HS-27A (cell line): ENCODE data around the gene AGO3.

Source experiments
- DNase-seq: peaks from one replicate; pipeline ENCODE4 v3.0.0-alpha.2; 2012; ENCODE audit warnings: low read depth, missing footprints

The AGO3 gene

DNA sequence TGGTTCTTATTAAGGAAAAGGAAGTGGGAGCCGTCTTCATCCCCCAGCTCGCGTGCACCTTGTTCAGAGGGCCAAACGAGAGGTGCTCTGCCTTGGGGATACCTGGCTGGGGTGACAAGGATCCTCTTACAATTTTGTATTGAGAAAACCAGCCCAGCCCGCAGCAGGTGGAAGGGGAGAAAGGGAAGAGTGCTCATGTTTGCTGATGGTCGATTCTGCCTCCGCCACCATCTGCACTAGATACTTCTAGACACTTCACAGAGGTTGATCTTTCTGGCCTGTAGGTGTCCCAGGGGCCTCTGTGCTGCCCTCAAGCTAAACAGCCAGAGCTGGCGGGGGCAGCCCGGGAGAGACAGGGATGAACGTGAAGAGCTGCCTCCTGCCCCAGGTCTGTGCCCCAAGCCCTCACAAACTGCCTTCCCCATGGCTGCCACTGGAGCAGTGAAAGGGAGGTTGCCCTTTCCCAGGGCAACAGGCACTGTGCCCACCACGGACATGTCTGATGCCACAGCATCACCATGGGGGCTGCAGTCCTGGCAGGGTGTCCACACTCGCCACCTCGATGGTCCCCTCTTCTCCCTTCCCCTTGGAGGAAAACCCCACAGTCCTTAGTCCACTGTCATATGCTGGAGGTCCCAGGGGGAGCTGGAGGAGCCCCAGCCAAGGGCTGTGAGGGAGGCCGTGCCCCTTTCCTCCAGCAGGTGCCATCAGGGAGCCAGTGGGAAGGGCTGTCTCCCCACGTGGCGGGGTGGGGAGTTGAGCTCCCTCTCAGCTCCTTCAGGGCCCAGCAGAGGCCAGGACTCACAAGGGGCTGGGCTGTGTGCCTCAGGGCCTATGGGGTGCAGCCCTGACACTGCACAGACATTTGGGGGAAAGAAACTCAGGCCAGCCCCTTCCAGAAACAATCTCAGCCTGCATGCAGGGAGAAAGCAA is 165.9 kb downstream of the AGO3 start:
- DNase-seq: no peak

DNA sequence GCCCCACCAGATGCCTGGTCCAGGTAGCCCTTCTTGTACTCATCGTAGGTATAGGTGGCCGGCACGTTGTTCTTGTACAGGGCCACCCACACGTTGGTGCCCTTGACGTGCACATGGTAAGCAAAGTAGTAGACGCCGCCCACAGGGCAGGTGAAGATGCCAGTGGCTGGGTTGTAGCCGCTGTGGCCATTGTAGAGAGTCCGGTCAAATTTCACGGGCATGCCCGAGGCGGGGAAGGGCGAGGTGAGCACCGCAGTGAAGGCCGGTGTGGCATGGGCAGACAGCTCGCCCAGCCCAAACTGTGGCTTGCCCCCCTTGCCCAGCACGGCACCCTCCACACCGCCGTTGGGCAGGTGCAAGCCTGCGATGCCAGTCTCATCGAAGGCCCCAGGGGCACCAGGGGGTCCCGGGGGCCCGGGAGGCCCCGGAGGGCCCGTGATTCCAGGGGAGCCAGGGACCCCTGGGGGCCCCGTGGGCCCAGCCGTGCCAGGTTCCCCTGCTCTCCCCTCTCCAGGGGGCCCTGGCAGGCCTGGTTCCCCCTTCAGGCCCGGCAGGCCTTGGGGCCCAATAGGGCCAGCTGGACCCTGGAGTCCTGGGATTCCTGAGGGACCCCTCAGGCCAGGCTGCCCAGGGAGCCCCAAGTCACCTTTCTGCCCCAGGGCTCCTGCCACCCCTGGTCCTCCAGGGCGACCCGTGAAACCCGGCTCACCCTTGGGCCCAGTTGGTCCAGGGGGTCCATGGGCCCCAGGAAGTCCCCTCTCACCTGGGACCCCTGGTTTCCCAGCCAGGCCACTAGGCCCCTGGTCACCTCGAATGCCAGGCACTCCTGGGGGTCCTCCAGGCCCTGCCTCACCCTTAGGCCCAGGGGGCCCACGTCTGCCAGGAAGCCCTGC is 167.0 kb downstream of the AGO3 start:
- no peak for DNase-seq

DNA sequence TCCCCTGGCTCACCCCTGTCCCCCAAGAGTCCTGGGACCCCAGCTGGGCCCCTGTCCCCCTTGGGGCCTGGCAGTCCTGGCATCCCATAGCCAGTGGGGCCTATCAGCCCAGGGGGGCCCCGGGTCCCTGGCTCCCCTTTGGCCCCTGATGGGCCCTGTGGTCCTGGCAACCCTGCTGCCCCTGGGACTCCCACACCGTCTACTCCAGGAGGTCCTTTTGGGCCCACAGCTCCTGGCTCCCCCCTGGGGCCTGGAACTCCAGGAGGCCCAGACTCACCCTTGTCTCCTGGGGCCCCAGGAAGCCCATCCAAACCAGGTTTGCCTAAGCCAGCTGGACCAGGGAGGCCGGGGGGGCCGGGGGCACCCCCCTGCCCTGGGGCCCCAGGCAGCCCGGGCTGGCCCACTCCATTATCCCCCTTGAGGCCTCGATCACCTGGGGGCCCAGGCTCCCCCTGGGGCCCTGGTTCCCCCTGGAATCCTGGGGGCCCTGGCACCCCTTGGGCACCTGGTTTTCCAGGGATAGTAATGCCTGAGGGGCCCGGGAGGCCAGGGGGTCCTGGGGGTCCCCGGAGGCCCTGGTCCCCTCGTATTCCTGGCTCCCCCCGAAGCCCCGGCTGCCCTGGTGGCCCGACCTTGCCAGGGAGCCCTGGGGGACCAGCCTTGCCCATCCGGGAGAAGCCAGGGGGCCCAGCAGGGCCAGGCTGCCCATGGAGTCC is 167.9 kb downstream of the AGO3 start:
- DNase-seq: no peak

DNA sequence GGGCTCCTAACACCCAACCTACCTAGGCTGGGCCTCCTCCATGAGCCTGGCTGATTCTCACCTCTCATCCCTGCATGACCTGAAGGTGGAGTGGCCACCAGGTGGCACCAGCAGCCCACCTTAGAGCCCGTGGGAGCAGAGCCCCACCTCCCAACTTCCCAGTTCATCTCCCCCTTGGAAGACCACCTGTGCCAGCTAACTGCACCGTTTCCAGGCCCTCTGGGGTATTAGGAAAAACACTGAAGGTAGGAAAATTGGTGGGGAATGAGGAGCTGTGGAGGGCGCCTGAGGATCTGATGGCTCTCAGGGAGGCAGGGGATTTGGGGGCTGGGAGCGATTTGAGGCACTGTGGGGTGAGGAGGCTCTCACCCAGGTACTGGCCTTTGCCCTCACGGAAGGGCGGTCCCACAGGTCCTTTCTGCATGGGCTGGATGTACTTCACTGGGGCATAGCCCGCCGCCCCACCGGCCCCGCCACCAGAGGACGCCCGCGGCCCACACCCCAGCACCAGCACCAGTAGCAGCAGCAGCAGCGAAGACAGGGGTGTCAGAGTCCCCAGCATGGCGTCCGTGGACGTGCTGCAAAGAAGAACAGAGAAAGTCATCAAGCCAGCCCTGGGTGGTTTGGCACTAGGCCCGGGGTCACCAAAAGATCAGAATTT is 168.9 kb downstream of the AGO3 start:
- peak; percentile 57 for DNase-seq

- no peak for DNase-seq
These were observed 169.5 kb downstream of the AGO3 start for GRCh38 chr1:36100376-36100775.

DNA sequence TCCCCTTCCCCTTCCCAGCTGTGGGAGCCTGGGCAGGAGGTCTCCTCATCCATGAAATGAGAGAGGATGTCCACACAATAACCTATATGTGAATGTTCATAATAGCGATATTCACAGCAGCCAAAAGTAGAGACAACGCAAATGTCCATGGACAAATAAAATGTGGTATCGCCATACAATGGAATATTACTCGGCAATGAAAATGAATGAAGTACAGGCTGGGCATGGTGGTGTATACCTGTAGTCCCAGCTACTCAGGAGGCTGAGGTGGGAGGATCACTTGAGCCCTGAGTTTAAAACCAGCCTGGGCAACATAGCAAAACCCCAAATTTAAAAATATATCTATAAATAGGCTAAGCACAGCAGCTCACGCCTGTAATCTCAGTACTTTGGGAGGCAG is 170.6 kb downstream of the AGO3 start:
- no peak for DNase-seq

DNA sequence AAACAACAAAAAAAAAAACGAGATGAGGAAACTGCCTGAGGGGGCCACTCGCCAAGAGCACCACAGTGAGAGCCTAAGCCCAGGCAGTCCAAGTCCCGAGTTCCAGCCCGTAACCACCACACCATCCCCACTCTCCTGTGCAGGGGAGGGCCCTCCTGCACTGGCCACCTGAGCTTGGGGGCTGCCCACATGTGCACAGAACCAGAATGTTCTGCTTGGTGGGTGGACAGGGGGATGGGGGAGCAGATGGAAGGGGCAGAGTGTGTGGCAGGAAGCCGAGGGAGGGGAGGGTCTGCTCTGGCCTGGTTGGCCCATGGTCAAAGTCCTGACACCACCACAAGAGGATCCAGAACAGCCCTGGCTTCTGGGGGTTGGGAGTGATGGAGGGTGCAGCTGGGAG is 175.4 kb downstream of the AGO3 start:
- no peak for DNase-seq

DNA sequence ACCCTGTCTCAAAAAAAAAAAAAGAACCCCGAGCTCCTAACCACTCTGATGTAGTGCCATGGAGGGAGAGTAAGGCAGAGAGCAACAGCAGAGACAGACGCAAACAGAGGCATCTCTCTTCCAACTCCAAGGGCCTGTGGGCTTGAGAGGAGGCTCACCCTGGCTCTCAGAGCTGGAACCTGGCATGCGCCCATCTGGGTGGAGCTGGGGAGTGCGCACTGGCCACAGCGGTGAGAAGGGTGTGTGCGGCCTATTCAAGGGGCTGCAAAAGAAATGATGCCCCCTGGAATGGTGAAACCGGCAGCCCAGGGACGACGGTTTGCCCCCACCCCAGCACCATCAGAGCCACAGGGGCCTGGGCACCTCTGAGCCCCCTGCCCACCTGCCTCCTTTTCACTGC is 176.5 kb downstream of the AGO3 start:
- DNase-seq: no peak

GRCh38 chr1:36108314-36108713 is 177.4 kb downstream of the AGO3 start:
- DNase-seq: no peak

DNA sequence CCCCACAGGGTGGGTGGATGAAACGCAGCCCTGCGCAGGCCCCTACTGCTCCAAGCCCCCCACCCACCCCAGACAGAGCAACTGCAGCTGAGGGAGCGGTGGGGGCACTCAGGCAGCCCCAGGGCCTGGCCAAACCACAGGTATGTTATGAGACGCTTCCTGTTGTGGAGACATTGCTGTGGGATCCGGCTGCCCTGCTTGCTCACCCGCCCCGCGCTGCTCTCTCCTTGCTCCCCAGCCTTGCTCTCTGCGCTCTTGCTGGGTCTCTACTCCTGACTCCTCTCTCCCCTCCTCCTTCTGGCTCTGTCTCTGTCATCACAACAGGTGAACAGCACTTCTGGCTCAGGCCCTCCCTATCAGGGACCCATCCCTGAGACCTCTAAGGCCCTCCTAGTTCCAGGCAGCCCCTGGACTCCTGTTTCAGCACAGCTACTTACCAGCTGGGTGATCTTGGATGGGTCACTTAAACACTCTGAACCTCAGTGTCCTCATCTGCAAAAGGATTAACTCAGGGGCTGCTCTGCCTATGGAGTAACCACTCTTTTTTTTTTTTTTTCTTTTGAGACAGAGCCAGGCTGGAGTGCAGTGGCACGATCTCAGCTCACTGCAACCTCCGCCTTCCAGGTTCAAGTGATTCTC is 178.3 kb downstream of the AGO3 start:
- DNase-seq: no peak

DNA sequence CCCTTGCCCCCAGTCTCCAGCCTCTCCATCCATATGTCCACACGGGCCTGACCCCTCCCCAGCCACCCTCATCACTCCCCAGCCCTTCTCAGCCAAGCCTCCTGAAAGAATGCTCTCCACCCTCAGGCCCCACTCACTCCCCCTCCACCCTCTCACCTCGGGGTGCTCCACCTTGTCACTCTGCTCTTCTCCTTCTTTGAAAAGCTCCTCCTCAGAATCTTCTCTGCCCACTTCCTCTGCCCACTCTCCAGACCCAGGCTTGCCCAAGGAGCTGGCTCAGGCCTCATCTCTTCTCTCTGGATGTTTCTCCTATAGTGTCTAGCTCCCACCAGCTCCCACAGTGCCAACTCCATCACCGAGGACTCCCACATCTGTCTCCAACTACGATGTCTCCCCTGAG is 180.2 kb downstream of the AGO3 start:
- no peak for DNase-seq

GRCh38 chr1:36112823-36113222 is 181.9 kb downstream of the AGO3 start:
- no peak for DNase-seq

- no peak for DNase-seq
These were observed 183.5 kb downstream of the AGO3 start for GRCh38 chr1:36114371-36114770.

DNA sequence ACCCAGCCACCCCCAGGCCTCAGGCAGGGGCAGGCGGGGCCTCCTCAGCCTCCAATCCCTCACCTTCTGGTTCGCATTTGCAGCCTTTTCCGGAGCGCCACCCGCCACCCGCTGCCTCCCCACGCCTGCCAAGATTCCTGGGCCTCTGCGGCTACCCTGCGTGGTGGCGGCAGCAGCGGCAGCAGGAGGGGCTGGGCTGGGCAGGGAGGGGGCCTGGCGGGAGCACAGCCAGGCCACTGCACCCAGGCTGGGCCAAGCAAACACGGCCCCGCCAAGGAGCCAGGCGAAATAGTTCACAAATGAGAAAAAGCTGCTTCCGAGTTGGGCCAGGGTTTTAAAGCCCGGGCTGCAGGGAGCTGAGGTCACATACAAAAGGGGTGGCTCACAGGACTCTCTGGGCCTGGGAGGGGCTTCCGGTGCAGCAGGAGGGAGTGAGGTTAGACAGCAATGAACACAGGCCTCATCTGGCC is 184.3 kb downstream of the AGO3 start:
- no peak for DNase-seq

GRCh38 chr1:36115931-36116330 is 185.0 kb downstream of the AGO3 start:
- no peak for DNase-seq

GRCh38 chr1:36116901-36117300 is 186.0 kb downstream of the AGO3 start:
- DNase-seq: no peak

DNA sequence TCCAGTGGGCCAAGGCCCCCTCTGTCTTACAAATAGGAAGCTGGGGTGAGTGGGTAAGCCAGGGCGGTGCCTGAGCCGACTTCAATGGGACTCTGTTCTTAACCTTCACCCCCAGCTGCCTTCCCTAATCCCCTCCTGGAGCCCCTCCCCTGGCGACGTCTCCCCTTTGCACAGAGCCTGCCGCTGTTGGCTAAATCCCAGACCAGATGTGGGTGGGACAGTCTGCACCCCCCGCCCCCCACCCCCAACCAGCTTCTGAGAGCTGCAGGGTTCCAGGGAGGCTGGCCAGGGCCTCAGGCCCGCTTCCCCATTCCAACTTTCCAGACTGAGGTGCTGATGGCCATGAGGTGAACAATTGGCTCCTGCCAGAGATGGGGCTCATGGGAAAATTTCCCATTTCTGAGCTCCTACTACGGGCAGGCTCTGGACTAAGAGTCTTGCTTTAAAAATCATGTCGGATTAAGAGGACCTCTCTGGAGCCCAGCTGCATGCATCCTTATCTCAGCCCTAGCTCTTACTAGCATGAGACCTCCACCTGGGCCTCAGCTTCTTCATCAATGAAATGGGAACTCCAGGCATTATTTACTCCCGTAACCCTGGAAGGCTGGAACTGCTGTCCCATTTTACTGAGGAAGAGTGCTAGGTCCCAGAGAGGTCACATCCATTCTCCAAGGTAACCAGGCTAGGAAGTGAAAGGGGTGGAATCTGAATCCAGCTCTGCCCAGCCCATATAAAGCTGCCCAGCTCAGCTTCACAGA is 187.7 kb downstream of the AGO3 start:
- no peak for DNase-seq

DNA sequence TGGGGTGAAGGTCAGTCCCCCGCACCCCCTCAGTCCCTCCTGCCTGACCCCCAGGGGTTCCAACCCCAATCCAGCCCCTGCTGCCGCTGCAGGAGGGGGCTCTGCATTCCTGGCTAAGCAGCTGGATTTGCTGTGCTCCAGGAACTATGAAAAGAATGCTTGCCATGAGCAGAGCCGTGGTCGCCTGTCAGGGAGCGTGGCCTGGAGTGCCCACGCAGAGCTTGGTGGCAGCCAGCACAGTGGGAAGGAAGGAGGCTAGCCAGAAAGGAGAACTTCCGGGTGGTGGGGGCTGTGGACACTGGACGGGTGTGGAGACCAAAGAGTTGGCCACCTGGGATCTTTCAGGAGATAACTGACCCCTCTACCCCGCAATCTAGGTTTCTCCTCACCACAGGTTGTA is 188.6 kb downstream of the AGO3 start:
- DNase-seq: no peak
